Right lobe of liver (tissue), 6 donors: ENCODE measurements around the gene SURF4. TPM values are rescaled to one million over a fixed set of nuclear protein-coding genes. Genes with fewer than 3 reads are reported as not detected.
"Not testable (repeated sequence)": the region's sequence is repeated elsewhere in the genome, so short reads cannot be mapped to it uniquely, and the experiment has no call there.

Experiments used
- ATAC-seq, 4 donors: fragments of 200-7000 bp; cut with Tn5 transposase; one replicate each; pipeline ENCODE4 v1.9.1; 2020; ENCODE audit warnings: mild to moderate bottlenecking in 4 of 4, moderate library complexity in 4 of 4
- DNase-seq, 3 donors: peaks; one replicate each; pipeline ENCODE4 v3.0.0-alpha.2; 2020
- H3K27ac ChIP-seq, 3 donors: fragments of 200-600 bp; one replicate each; pipeline ENCODE4 v1.8.0; 2022
- H3K27me3 ChIP-seq, 2 donors: fragments of 200-600 bp; one replicate each; pipeline ENCODE4 v1.8.0; 2022
- H3K36me3 ChIP-seq, 4 donors: fragments of 200-600 bp; sonication (generic) in 1 of 4; one replicate each; pipeline versions ENCODE4 v1.5.1 to v1.8.0; 2017 to 2022; ENCODE audit warnings: control low read depth in 1 of 4
- H3K4me1 ChIP-seq, 4 donors: fragments of 200-600 bp; sonication (generic) in 1 of 4; one replicate each; pipeline versions ENCODE4 v1.5.1 to v1.8.0; 2017 to 2022; ENCODE audit warnings: control low read depth in 1 of 4
- H3K4me3 ChIP-seq, 3 donors: fragments of 200-600 bp; one replicate each; pipeline ENCODE4 v1.8.0; 2022
- H3K9me3 ChIP-seq, 4 donors: fragments of 200-600 bp; sonication (generic) in 1 of 4; one replicate each; pipeline versions ENCODE4 v1.5.1 to v1.8.0; 2017 to 2022; ENCODE audit warnings: control low read depth in 1 of 4
- POLR2A ChIP-seq: fragments of 450-650 bp; IDR thresholded peaks from one replicate; pipeline ENCODE4 v1.6.1; 2017; ENCODE audit warnings: antibody characterized with exemption, mild to moderate bottlenecking
- WGBS: methylation state at CpG from one replicate; pipeline ENCODE4 v1.1.6; 2018; ENCODE audit warnings: low coverage, low lambda C conversion rate; ENCODE audit not compliant: insufficient coverage; ENCODE audit errors: missing lambda C conversion rate; 5-methylcytosine and 5-hydroxymethylcytosine counted together
- intact Hi-C, 2 donors: fragments of 100-400 bp; cut with DNase I; formaldehyde crosslinking; loops; one replicate each; pipeline versions ENCODE4 v1.11.2 to v1.14.1; 2022
- total RNA-seq, 6 experiments: library from RNA; depleted of rRNA in 2 of 6; stranded (reverse); fragments of >200 nt in 2 of 6; fragmentation: NEBNext Ultra II Directional in 3 of 6; extraction: Animal tissue kit (Norgen Biotek cat#: 25700) in 3 of 6; gene quantifications; one replicate each; pipeline versions ENCODE4 v1.1.0 to v1.2.4, GENCODE V29; 2016 to 2023
- TF ChIP-seq, protein P1 (sequence below), 4 donors: fragments of 200-600 bp in 3 of 4; fragments of 450-650 bp in 1 of 4; IDR thresholded peaks; one replicate each; pipeline versions ENCODE4 v1.5.1 to v1.8.0; 2016 to 2022; ENCODE audit warnings: antibody characterized with exemption in 4 of 4, mild to moderate bottlenecking in 2 of 4
- donor health status: DM: no; HTN: yes; CAD: no.
- donor health status: DM: no; HTN: no; CAD: no.
- donor health status: DM: no; HTN: no; CAD: no.
- donor health status: DM: no; HTN: yes; CAD: no.
- donor health status: DM: no; HTN: yes; CAD: no.

SURF4 gene
- total RNA-seq, 6 experiments from 2014 or later: 181 to 243 (median 213) TPM

- DNase-seq (no peak), ATAC-seq (peak in 1 of 4 donors; percentile 5)
- H3K27me3 ChIP-seq: no peaks in the 10 kb centered on the region
- H3K9me3 ChIP-seq: no peaks in the 10 kb centered on the region
- TF ChIP-seq, protein P1, sequence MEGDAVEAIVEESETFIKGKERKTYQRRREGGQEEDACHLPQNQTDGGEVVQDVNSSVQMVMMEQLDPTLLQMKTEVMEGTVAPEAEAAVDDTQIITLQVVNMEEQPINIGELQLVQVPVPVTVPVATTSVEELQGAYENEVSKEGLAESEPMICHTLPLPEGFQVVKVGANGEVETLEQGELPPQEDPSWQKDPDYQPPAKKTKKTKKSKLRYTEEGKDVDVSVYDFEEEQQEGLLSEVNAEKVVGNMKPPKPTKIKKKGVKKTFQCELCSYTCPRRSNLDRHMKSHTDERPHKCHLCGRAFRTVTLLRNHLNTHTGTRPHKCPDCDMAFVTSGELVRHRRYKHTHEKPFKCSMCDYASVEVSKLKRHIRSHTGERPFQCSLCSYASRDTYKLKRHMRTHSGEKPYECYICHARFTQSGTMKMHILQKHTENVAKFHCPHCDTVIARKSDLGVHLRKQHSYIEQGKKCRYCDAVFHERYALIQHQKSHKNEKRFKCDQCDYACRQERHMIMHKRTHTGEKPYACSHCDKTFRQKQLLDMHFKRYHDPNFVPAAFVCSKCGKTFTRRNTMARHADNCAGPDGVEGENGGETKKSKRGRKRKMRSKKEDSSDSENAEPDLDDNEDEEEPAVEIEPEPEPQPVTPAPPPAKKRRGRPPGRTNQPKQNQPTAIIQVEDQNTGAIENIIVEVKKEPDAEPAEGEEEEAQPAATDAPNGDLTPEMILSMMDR (IDR thresholded peaks at IDR 0.05): no peak
- TF ChIP-seq POLR2A: no peak
- H3K4me1 ChIP-seq: no peaks in the 10 kb centered on the region
- H3K36me3 ChIP-seq: no peaks in the 10 kb centered on the region
- H3K27ac ChIP-seq: no peak overlapping the region
- no peak overlapping the region for H3K4me3 ChIP-seq
- intact Hi-C loops: loop anchor here in 1 of 2 donors (10.0 kb wide), 1 partner anchor 210 kb away; no protein-coding TSS in a partner anchor
- 30% methylated on average over 2 of the region's 8 CpGs for WGBS
Measured at GRCh38 chr9:133394687-133395271, 18.9 kb upstream of the SURF4 start.

- 75% methylated on average over 3 of the region's 3 CpGs for WGBS
Measured at GRCh38 chr9:133393399-133393798, 17.5 kb upstream of the SURF4 start.

GRCh38 chr9:133392308-133392707 is 16.4 kb upstream of the SURF4 start:
- WGBS: 95% methylated on average over 3 of the region's 3 CpGs
- not testable (repeated sequence) for H3K27ac ChIP-seq, ATAC-seq, H3K4me3 ChIP-seq, H3K36me3 ChIP-seq, DNase-seq, H3K27me3 ChIP-seq, H3K9me3 ChIP-seq, H3K4me1 ChIP-seq
- intact Hi-C loops: loop anchor here in 1 of 2 donors (10.0 kb wide), 1 partner anchor 208 kb away; no protein-coding TSS in a partner anchor

More at GRCh38 chr9:133393399-133393798, 17.5 kb upstream of the SURF4 start:
- no peaks in the 10 kb centered on the region for H3K36me3 ChIP-seq
- H3K27ac ChIP-seq: no peak overlapping the region
- intact Hi-C loops: loop anchor here in 1 of 2 donors (10.0 kb wide), 1 partner anchor 209 kb away; no protein-coding TSS in a partner anchor
- no peaks in the 10 kb centered on the region for H3K4me1 ChIP-seq
- H3K27me3 ChIP-seq: no peaks in the 10 kb centered on the region
- no peak overlapping the region for H3K4me3 ChIP-seq
- no peak for TF ChIP-seq POLR2A
- TF ChIP-seq, protein P1 (IDR thresholded peaks at IDR 0.05): no peak
- no peaks in the 10 kb centered on the region for H3K9me3 ChIP-seq
- ATAC-seq (no peak), DNase-seq (no peak)

- H3K27me3 ChIP-seq, H3K4me3 ChIP-seq, ATAC-seq, H3K9me3 ChIP-seq, H3K36me3 ChIP-seq, H3K27ac ChIP-seq, DNase-seq, H3K4me1 ChIP-seq: not testable (repeated sequence)
- 41% methylated on average over 3 of the region's 4 CpGs for WGBS
- intact Hi-C loops: loop anchor here in 1 of 2 donors (10.0 kb wide), 1 partner anchor 207 kb away; no protein-coding TSS in a partner anchor
Measured at GRCh38 chr9:133391449-133391848, 15.6 kb upstream of the SURF4 start.

- TF ChIP-seq, protein P1 (IDR thresholded peaks at IDR 0.05): no peak
- TF ChIP-seq POLR2A: no peak
- Histone ChIP-seq H3K27ac (no peak overlapping the region), H3K36me3 (no peaks in the 10 kb centered on the region), H3K4me1 (no peaks in the 10 kb centered on the region), H3K9me3 (no peaks in the 10 kb centered on the region), H3K4me3 (no peak overlapping the region), H3K27me3 (no peaks in the 10 kb centered on the region)
- WGBS: no CpG with 5 or more reads among the region's 7 CpGs
- DNase-seq (no peak), ATAC-seq (no peak)
- intact Hi-C loops: loop anchor here in 1 of 2 donors (10.0 kb wide), 1 partner anchor 206 kb away; no protein-coding TSS in a partner anchor
Measured at GRCh38 chr9:133390713-133391112, 14.9 kb upstream of the SURF4 start.
